ENCODE data around the gene GPR162.

Gene GPR162

GRCh38 chr12:6822426-6823135, 960 bp downstream of the GPR162 start:
- DNase-seq (ENCODE audit: low spot score): no peak

- no peak for DNase-seq (ENCODE audit: low spot score)
Observed at GRCh38 chr12:6823182-6824084, 1.8 kb downstream of the GPR162 start.

- no peak for DNase-seq (ENCODE audit: low spot score)
Observed at GRCh38 chr12:6824085-6824775, 2.6 kb downstream of the GPR162 start.

- DNase-seq (ENCODE audit: low spot score): no peak
Observed at GRCh38 chr12:6824901-6825381, 3.3 kb downstream of the GPR162 start.

GRCh38 chr12:6825398-6826124, 3.9 kb downstream of the GPR162 start:
- DNase-seq (ENCODE audit: low spot score): peak; percentile 85

GRCh38 chr12:6826125-6826733, 4.6 kb downstream of the GPR162 start:
- DNase-seq (ENCODE audit: low spot score): no peak

GRCh38 chr12:6826734-6827436, 5.3 kb downstream of the GPR162 start:
- DNase-seq (ENCODE audit: low spot score): no peak

- peak; percentile 53 for DNase-seq (ENCODE audit: low spot score)
Observed at GRCh38 chr12:6827437-6827911, 5.9 kb downstream of the GPR162 start.

- DNase-seq (ENCODE audit: low spot score): no peak
Observed at GRCh38 chr12:6827982-6828780, 6.6 kb downstream of the GPR162 start, which contains the start of gene P3H3. Gene P3H3 (plus strand): TSS chr12:6828407. CDS start chr12:6828441, 34 bp downstream.

GRCh38 chr12:6828781-6829535, 7.3 kb downstream of the GPR162 start:
- peak; percentile 41 for DNase-seq (ENCODE audit: low spot score)

- no peak for DNase-seq (ENCODE audit: low spot score)
Observed at GRCh38 chr12:6829536-6830220, 8.1 kb downstream of the GPR162 start.

GRCh38 chr12:6830286-6830890, 8.8 kb downstream of the GPR162 start:
- no peak for DNase-seq (ENCODE audit: low spot score)

- DNase-seq (ENCODE audit: low spot score): no peak
Observed at GRCh38 chr12:6830999-6831398, 9.4 kb downstream of the GPR162 start.

GRCh38 chr12:6831450-6831995, 9.9 kb downstream of the GPR162 start:
- DNase-seq (ENCODE audit: low spot score): no peak

- DNase-seq (ENCODE audit: low spot score): no peak
Observed at GRCh38 chr12:6832125-6832524, 10.5 kb downstream of the GPR162 start.

- DNase-seq (ENCODE audit: low spot score): no peak
Observed at GRCh38 chr12:6833189-6833890, 11.7 kb downstream of the GPR162 start.

GRCh38 chr12:6834254-6834653, 12.6 kb downstream of the GPR162 start:
- no peak for DNase-seq (ENCODE audit: low spot score)
